Stomach smooth muscle (tissue), 2 donors: ENCODE data around the gene LIPG.

Experiments
- H3K27ac ChIP-seq: one replicate; pipeline ENCODE4 v1.7.0; 2013; ENCODE audit warnings: mild to moderate bottlenecking, low read length, inconsistent platforms
- H3K27me3 ChIP-seq, 2 donors: one replicate each; pipeline ENCODE4 v1.7.0; 2013; ENCODE audit warnings: low read length in 2 of 2; ENCODE audit not compliant: insufficient read depth in 2 of 2, control insufficient read depth in 1 of 2
- H3K36me3 ChIP-seq, 2 donors: one replicate each; pipeline ENCODE4 v1.7.0; 2013; ENCODE audit warnings: low read length in 2 of 2; ENCODE audit not compliant: control insufficient read depth in 2 of 2, insufficient read depth in 2 of 2
- H3K4me1 ChIP-seq: one replicate; pipeline ENCODE4 v1.7.0; 2013; ENCODE audit warnings: low read length; ENCODE audit not compliant: control insufficient read depth, insufficient read depth
- H3K4me3 ChIP-seq, 2 donors: one replicate each; pipeline ENCODE4 v1.7.0; 2013; ENCODE audit warnings: low read length in 2 of 2
- H3K9ac ChIP-seq, 2 donors: one replicate each; pipeline ENCODE4 v1.7.0; 2013; ENCODE audit warnings: low read length in 2 of 2, mild to moderate bottlenecking in 1 of 2
- H3K9me3 ChIP-seq, 2 donors: one replicate each; pipeline ENCODE4 v1.7.0; 2013; ENCODE audit warnings: low read length in 2 of 2; ENCODE audit not compliant: control insufficient read depth in 2 of 2
- donor health status: healthy.
- donor health status: Pancreatic carcinoma.

The LIPG gene

GRCh38 chr18:49611316-49611715, 49.5 kb downstream of the LIPG start:
- H3K27ac ChIP-seq, result no peak overlapping the region
- peaks cover 0 to 2% of the 10 kb centered on the region in 2 donors for H3K27me3 ChIP-seq
- no peaks in the 10 kb centered on the region for H3K36me3 ChIP-seq
- no peak overlapping the region for H3K9ac ChIP-seq
- H3K4me1 ChIP-seq, result no peaks in the 10 kb centered on the region
- no peak overlapping the region for H3K4me3 ChIP-seq
- H3K9me3 ChIP-seq, result no peaks in the 10 kb centered on the region

GRCh38 chr18:49612515-49613033, 50.7 kb downstream of the LIPG start:
- Histone ChIP-seq H3K9ac (no peak overlapping the region), H3K9me3 (no peaks in the 10 kb centered on the region), H3K36me3 (no peaks in the 10 kb centered on the region), H3K27ac (no peak overlapping the region), H3K4me1 (no peaks in the 10 kb centered on the region), H3K4me3 (no peak overlapping the region), H3K27me3 (peaks cover 0 to 2% of the 10 kb centered on the region in 2 donors)

GRCh38 chr18:49613141-49613640, 51.3 kb downstream of the LIPG start:
- Histone ChIP-seq H3K36me3 (no peaks in the 10 kb centered on the region), H3K27ac (no peak overlapping the region), H3K9me3 (no peaks in the 10 kb centered on the region), H3K4me1 (peaks cover 5% of the 10 kb centered on the region), H3K27me3 (peaks cover 0 to 2% of the 10 kb centered on the region in 2 donors), H3K9ac (no peak overlapping the region), H3K4me3 (no peak overlapping the region)

DNA sequence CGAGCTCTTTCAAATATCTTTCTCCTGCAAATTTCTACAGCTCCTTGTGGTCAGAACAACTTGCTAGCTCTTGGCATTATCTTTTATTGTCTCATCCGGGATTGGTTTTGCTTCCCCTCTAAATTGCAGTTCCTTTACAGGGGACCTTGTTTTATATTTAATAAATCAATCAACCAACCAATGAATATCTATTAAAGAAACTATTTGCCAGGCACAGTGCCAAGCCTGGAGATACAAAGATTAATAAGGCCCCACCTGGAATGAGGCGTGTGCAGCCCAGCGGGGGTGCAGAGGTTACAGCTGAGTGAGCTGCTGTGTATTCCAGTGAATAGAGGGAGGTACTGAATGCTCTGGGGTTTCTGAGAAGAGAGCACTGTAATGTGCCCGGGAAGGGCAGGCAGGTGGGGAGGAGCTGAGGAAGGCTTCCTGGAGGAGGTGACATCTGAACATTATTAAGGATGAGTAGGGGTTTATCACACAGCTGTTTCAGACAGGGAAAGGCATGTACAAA, 51.8 kb downstream of the LIPG start:
- H3K36me3 ChIP-seq, result no peaks in the 10 kb centered on the region
- H3K9ac ChIP-seq, result no peak overlapping the region
- H3K4me3 ChIP-seq, result no peak overlapping the region
- no peak overlapping the region for H3K27ac ChIP-seq
- peaks cover 0 to 2% of the 10 kb centered on the region in 2 donors for H3K27me3 ChIP-seq
- H3K9me3 ChIP-seq, result no peaks in the 10 kb centered on the region
- peaks cover 7% of the 10 kb centered on the region for H3K4me1 ChIP-seq

DNA sequence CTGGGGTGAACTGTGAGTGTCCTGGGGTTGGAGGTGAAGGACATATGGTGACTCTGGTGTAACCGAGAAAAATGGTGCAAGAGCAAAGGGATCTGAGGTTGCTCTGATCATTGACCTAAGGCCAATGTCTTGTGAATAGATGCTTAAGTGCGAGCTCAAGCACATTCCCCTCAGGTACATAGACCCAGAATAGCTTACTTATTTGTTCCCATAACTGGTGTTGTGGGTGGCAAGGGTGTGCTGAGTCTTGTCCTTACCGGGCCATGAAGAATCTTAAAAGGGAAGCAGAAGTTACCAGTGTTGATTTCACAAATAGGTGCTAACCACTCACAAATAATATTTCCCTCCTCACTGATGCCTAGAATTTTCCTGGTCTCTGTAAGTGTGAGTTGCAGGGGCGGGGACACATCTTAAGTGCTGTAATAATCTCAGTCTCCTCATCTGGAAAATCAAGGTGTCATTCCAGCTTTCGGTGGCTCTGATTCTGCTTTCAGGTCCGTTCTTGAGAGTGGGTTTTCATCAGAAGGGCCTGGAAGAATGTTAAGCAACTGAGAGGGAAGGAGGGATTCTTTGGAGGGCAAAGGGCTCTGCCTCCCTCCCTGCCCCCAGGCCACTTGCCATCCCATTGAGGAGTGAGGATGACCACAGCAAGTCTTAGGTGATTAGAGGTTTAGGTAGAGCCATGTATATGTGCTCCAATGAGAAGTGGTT, 54.9 kb downstream of the LIPG start:
- Histone ChIP-seq H3K27ac (no peak overlapping the region), H3K36me3 (no peaks in the 10 kb centered on the region), H3K27me3 (peaks cover 0 to 2% of the 10 kb centered on the region in 2 donors), H3K4me3 (no peak overlapping the region), H3K9me3 (no peaks in the 10 kb centered on the region), H3K9ac (no peak overlapping the region), H3K4me1 (peaks cover 8% of the 10 kb centered on the region)

DNA sequence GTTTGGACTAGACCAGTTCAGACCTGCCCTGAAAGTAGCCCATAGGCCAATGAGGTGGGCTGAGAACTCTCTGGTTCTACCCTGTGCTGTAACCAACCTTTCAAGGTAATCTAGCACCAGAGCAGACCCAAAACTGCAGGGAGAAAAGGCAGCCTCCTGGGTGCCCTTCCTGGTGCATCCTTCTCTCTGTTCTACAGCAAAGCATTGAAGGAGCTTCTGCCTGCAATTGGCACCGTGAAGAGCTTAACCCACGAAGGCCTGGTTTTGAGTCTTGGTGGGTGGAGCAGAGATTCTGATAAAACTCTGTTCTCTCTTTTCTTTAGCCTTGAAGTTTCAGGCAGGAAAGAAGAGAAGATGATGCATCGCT, 55.5 kb downstream of the LIPG start:
- Histone ChIP-seq H3K27ac (no peak overlapping the region), H3K9ac (no peak overlapping the region), H3K4me1 (peaks cover 8% of the 10 kb centered on the region), H3K36me3 (no peaks in the 10 kb centered on the region), H3K27me3 (peaks cover 0 to 2% of the 10 kb centered on the region in 2 donors), H3K9me3 (no peaks in the 10 kb centered on the region), H3K4me3 (no peak overlapping the region)

- Histone ChIP-seq H3K9me3 (no peaks in the 10 kb centered on the region), H3K36me3 (no peaks in the 10 kb centered on the region), H3K4me3 (no peak overlapping the region), H3K9ac (no peak overlapping the region), H3K27ac (no peak overlapping the region), H3K27me3 (peaks cover 0 to 2% of the 10 kb centered on the region in 2 donors), H3K4me1 (peaks cover 8% of the 10 kb centered on the region)
Measured at GRCh38 chr18:49617865-49618264, 56.0 kb downstream of the LIPG start.

DNA sequence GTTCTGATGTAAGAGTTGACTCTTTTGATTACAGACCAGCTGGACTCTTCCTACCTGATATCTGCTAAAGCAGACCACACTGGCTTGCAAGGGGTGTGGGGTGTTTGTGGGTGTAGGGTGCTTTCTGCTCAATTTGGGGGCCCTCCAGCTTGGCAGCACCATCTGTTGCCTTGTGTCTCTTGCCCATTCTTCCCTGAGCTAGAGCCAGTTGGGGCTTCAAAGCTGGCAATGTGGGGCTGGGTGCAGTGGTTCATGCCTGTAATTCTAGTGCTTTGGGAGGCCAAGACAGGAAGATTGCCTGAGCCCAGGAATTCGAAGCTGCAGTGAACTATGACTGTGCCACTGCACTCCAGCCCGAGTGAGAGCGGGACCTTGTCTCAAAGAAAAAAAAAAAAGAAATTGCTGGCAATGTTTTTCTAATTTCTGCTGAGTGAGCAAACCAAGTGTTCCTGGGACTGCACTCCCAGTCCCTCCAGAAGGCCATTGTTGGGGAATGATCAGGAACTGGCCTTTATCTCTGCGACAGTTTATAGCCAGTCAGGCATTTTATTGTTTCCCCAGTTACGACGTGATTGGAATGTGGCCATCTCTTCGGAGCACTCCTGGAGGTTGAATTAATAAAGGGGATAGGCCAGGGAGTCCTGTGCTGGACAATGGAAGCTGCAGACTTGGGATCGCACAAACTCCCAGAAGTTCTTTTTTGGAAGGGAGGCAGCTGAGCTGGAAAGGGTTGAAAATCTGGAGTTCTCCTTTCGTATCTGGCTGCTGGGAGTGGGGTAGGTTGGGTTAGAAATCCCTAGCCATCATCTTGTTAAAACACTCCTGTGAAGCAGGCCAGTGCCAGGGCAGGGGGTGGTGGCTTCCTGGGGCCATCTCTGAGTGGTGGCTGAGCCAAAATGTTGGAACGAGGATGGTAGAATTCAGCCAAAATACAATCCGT, 57.2 kb downstream of the LIPG start:
- no peaks in the 10 kb centered on the region for H3K36me3 ChIP-seq
- peaks cover 8% of the 10 kb centered on the region for H3K4me1 ChIP-seq
- no peak overlapping the region for H3K9ac ChIP-seq
- no peak overlapping the region for H3K27ac ChIP-seq
- H3K9me3 ChIP-seq, result no peaks in the 10 kb centered on the region
- peaks cover 0 to under 1% of the 10 kb centered on the region in 2 donors for H3K27me3 ChIP-seq
- H3K4me3 ChIP-seq, result no peak overlapping the region

- Histone ChIP-seq H3K9ac (no peak overlapping the region), H3K9me3 (no peaks in the 10 kb centered on the region), H3K4me3 (no peak overlapping the region), H3K36me3 (no peaks in the 10 kb centered on the region), H3K27ac (no peak overlapping the region), H3K4me1 (peaks cover 8% of the 10 kb centered on the region), H3K27me3 (no peaks in the 10 kb centered on the region)
Measured at GRCh38 chr18:49619801-49620200, 57.9 kb downstream of the LIPG start.

DNA sequence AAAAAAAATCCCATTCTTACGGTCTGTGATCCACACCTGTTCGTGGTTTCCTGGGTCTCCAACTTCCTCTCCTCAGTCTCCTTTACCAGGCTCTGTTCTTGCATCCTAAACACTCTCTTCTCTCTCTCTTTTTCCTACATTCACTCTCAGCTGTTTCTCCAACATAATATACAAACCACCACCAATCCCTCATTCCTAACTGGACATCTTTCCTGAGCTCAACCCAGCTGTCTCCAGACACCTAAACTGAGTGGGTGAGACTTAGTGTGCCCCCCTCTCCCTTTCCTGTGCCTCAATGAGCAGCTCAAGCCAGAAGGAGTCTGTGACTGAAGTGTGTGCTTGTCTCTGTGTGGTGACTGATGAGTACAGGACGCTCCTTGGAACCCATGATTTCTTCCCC, 59.4 kb downstream of the LIPG start:
- Histone ChIP-seq H3K27ac (no peak overlapping the region), H3K4me1 (peaks cover 8% of the 10 kb centered on the region), H3K4me3 (no peak overlapping the region), H3K9me3 (no peaks in the 10 kb centered on the region), H3K27me3 (no peaks in the 10 kb centered on the region), H3K9ac (no peak overlapping the region), H3K36me3 (no peaks in the 10 kb centered on the region)
